Fibroblast of upper back skin (primary cell): ENCODE data around the gene TAOK1.
"Not testable (repeated sequence)": the region's sequence is repeated elsewhere in the genome, so short reads cannot be mapped to it uniquely, and the experiment has no call there.

Experiments
- DNase-seq: peaks from one replicate; pipeline ENCODE4 v3.0.0-alpha.2; 2013

The TAOK1 gene

GRCh38 chr17:29449865-29450671 lies 59.9 kb downstream of the TAOK1 start:
- DNase-seq = no peak

DNA sequence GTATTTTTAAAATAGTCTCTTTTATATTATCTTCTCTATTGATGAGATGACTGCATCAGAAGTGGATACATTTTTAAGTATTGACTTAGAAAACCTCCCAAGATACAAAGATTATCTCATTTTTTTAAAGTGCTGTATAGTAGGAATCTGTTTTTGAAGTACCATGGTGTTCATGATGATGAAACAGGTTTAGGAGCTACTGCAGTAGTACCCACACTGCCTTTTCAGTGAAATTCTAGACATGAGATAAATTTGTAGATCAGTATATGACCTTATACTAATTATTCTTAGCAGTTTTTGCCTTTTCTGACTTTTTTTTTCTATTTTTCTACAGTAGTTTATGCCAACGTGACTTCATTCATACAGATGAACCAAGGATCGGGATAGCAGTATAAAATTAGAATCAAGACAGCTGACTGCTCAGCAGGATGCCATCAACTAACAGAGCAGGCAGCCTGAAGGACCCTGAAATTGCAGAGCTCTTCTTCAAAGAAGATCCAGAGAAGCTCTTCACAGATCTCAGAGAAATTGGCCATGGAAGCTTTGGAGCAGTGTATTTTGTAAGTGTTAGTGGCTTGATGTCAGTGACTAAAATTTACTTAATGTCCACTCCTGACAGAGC lies 61.1 kb downstream of the TAOK1 start:
- DNase-seq = no peak

GRCh38 chr17:29458066-29458465 lies 67.9 kb downstream of the TAOK1 start:
- no peak for DNase-seq

GRCh38 chr17:29461483-29462206 lies 71.5 kb downstream of the TAOK1 start:
- DNase-seq = no peak

DNA sequence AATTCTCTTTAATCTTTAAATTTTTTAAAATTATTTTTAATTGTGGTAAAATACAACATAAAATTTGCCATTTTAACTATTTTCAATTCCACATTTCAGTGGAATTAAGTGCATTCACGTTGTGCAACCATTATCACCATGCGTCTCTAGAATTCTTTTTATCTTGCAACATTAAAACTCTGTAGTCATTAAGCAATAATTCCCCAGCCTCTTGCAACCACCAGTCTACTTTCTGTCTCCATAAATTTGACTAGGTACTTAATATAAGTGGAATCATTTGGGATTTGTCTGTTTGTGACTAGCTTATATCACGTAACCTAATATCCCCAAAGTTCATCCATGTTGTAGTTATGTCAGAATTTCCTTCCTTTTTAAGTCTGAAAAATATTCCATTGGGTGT lies 79.1 kb downstream of the TAOK1 start:
- no peak for DNase-seq

GRCh38 chr17:29473437-29473836 lies 83.3 kb downstream of the TAOK1 start:
- DNase-seq = not testable (repeated sequence)

DNA sequence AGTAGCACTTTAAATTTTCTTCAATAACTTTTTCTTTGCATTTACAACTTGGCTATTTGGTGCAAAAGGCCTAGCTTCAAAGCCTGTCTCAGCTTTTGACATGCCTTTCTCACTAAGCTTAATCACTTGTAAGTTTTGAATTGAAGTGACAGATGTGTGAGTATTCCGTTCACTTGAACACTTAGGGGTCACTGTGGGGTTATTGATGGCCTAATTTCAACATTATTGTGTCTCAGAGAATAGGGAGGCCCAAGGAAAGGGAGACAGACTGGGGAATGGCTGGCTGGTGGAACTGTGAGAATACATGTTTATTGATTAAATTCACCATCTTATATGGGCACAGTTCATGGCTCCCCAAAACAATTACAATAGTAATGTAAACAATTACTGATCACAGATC lies 84.1 kb downstream of the TAOK1 start:
- DNase-seq = no peak

GRCh38 chr17:29475891-29476290 lies 85.7 kb downstream of the TAOK1 start:
- DNase-seq = no peak

DNA sequence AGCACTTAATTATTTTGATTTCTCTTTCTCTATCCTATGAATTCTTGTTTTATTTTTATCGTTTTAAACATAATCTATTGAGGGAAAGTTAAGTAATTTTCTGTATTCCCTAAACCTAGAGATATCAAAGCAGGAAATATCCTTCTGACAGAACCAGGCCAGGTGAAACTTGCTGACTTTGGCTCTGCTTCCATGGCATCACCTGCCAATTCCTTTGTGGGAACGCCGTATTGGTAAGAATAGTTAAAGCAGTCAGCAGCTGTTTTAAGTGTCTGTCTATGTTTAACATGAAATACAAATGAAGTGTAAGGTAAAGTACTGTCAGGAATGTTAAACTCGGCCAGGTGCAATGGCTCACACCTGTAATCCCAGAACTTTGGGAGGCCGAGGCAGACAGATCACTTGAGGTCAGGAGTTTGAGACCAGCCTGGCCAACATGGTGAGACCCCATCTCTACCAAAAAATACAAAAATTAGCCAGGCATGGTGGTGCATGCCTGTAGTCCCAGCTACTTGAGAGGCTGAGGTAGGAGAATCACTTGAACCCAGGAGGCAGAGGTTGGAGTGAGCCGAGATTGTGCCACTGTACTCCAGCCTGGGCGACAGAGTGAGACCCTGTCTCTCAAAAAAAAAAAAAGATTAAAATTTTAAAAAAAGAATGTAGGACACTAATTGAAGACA lies 90.2 kb downstream of the TAOK1 start:
- DNase-seq = not testable (repeated sequence)

- no peak for DNase-seq
Measured at GRCh38 chr17:29483503-29483902, 93.3 kb downstream of the TAOK1 start.

DNA sequence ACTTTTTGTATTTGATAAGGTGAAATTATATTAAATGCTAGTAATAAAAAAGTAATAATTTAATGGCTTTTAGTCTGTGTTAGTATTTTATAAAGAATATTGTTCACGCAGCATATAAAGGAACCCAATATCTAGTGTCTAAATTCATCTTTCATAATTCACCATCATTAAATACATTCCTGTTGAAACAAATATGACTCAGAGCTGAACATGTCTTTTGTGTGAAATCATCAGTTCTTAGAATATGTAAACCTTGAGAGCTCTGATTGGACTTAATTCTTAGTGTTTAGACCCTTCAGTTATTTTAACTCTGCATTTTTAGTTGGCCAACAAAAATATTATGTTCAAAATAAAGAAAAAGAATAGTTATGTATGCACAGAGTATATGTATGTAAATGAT lies 104.8 kb downstream of the TAOK1 start:
- DNase-seq = peak; percentile 50

- DNase-seq = no peak
Measured at GRCh38 chr17:29504711-29505110, 114.5 kb downstream of the TAOK1 start.

DNA sequence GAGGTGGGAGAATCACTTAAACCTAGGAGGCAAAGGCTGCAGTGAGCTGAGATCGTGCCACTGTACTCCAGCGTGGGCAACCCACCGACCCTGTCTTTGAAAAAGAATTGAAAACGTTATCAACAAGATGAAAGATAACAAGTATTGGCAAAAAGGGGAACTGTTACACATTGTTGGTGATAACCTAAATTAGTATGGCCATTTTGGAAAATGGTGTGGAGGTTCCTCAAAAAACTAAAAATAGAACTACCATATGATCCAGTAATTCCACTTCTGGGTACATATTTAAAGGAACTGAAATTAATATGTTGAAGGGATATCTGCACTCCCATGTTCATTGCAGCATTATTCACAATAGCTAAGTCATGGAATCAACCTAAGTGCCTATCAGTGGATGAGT lies 115.7 kb downstream of the TAOK1 start:
- no peak for DNase-seq

DNA sequence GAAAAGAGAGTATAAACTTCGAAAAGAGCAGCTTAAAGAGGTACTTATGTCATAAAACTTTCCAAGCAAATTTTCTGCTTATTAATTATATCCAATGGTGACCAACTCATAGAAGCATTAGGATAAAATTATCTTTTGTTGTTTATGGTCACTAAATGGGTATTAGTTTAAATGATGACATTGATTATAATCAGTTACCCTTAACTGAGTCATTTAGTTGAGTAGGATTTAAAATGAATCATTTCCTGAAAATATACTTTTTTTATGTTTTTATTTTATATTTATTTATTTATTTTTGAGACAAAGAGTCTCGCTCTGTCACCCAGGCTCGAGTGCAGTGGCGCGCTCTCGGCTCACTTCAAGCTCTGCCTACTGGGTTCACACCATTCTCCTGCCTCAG lies 120.8 kb downstream of the TAOK1 start:
- no peak for DNase-seq

- DNase-seq = peak; percentile 55
Measured at GRCh38 chr17:29514792-29515191, 124.6 kb downstream of the TAOK1 start.

DNA sequence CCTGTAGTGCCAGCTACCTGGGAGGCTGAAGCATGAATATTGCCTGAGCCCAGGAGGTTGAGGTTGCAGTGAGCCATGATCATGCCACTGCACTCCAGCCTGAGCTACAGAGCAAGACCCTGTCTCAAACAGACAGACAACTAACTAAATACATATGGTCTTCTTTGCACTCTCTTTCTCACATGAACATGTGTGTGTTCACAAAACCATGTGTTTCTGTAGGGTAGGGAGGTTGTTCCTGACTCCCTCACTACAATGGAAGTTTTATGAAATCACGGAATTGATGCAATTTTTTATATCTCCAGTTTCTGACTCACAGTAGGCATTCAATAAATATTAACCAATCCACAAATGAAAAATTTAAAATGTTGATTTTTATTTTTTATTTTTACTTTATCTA lies 128.2 kb downstream of the TAOK1 start:
- DNase-seq = no peak

GRCh38 chr17:29524692-29525091 lies 134.5 kb downstream of the TAOK1 start:
- DNase-seq = peak; percentile 3

DNA sequence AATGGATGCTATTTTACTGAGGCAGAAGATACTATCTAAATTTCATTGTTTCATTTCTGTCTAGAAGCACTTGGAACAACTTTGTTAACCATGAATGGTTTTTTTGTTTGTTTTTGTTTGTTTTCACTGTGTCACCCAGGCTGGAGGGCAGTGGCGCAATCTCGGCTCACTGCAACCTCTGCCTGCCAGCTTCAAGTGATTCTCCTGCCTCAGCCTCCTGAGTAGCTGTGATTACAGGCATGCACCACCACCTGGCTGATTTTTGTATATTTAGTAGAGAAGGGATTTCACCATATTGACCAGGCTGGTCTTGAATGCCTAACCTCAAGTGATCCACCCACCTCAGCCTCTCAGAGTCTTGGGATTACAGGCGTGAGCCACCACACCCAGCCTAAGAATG lies 136.2 kb downstream of the TAOK1 start:
- DNase-seq = no peak

DNA sequence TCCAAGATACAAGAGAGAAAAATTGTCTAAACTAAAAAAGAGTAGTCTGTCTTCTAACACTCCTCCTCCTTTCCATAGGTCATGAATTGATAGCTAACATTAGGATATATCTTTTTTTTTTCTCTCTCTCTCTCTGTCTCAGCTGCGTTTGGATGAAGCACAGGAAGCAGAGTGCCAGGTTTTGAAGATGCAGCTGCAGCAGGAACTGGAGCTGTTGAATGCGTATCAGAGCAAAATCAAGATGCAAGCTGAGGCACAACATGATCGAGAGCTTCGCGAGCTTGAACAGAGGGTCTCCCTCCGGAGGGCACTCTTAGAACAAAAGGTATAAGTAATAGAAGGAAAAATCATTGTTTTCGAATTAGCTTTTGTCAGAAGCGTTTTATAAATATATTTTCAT lies 143.8 kb downstream of the TAOK1 start:
- DNase-seq = no peak

GRCh38 chr17:29544066-29544465 lies 153.9 kb downstream of the TAOK1 start:
- DNase-seq = no peak

GRCh38 chr17:29546085-29546484 lies 155.9 kb downstream of the TAOK1 start:
- DNase-seq = no peak

GRCh38 chr17:29546830-29547229 lies 156.7 kb downstream of the TAOK1 start:
- no peak for DNase-seq

DNA sequence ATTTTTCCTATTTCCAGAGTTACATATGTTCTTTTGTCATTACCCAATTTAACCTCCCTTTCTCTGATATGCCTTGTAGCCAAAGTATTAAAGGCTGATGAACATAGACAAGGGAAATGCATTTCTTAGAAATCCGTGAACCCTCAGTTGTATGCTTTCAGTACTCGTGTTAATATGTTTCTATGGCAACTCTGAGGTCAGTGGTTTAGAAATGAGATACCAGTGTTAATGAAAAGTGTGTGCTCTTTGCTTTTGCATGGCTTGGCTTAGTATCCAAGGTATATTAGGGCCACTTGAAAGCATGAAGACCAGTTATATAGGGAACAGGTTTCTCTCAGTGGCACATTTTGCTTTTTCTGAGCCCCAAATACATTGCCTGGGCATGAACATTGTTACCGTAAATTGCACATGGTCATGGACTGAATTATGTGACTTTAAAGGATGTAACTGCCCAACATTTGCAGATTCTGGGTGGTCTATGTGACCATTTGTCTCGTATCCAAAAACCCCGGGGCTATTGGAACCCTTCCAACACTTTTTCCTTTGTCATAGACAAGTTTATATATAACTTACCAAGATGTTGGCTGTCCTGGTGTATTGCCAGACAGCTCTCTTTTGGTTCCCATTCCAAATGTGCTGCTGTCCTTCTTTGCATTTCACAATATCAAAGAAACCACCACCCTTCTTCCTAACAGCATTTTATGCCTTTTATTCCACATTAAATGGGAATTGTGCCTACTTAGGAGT lies 159.2 kb downstream of the TAOK1 start:
- no peak for DNase-seq
